ENCODE results near the gene STEAP3.

GRCh38 chr2:119257198-119257597 is 33.6 kb downstream of the STEAP3 start:
- TF ChIP-seq, protein P1, sequence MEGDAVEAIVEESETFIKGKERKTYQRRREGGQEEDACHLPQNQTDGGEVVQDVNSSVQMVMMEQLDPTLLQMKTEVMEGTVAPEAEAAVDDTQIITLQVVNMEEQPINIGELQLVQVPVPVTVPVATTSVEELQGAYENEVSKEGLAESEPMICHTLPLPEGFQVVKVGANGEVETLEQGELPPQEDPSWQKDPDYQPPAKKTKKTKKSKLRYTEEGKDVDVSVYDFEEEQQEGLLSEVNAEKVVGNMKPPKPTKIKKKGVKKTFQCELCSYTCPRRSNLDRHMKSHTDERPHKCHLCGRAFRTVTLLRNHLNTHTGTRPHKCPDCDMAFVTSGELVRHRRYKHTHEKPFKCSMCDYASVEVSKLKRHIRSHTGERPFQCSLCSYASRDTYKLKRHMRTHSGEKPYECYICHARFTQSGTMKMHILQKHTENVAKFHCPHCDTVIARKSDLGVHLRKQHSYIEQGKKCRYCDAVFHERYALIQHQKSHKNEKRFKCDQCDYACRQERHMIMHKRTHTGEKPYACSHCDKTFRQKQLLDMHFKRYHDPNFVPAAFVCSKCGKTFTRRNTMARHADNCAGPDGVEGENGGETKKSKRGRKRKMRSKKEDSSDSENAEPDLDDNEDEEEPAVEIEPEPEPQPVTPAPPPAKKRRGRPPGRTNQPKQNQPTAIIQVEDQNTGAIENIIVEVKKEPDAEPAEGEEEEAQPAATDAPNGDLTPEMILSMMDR (IDR thresholded peaks at IDR 0.05), result no peak
- TF ChIP-seq POLR2A (IDR thresholded peaks at IDR 0.05; ENCODE audit: low read depth) (no peak), POLR2AphosphoS5 (IDR thresholded peaks at IDR 0.05) (no peak)

Measured in esophagus muscularis mucosa (tissue), 3 donors.